SW 1271 (cell line): ENCODE data around the gene DUS2.
"Not testable (repeated sequence)": the region's sequence is repeated elsewhere in the genome, so short reads cannot be mapped to it uniquely, and the experiment has no call there.

ENCODE experiments used
- DNase-seq, 2 experiments: peaks; one replicate each; lab custom pipeline; 2025; lab: John Stamatoyannopoulos, UW

DUS2 gene

GRCh38 chr16:68091380-68092261, 68.5 kb downstream of the DUS2 start:
- DNase-seq = no peak

- DNase-seq = not testable (repeated sequence)
These were observed 69.2 kb downstream of the DUS2 start for GRCh38 chr16:68092275-68092674.

GRCh38 chr16:68093816-68094613, 70.9 kb downstream of the DUS2 start:
- DNase-seq = peak in 1 of 2 experiments; percentile 28

- no peak for DNase-seq
These were observed 71.5 kb downstream of the DUS2 start for GRCh38 chr16:68094614-68094934.

- no peak for DNase-seq
These were observed 73.4 kb downstream of the DUS2 start for GRCh38 chr16:68096491-68096890.

- no peak for DNase-seq
These were observed 74.0 kb downstream of the DUS2 start for GRCh38 chr16:68097088-68097487.

- DNase-seq = no peak
These were observed 74.8 kb downstream of the DUS2 start for GRCh38 chr16:68097895-68098294.

- no peak for DNase-seq
These were observed 77.4 kb downstream of the DUS2 start for GRCh38 chr16:68100488-68100887.

- DNase-seq = no peak
These were observed 82.5 kb downstream of the DUS2 start for GRCh38 chr16:68105611-68106010.

GRCh38 chr16:68107230-68107928, 84.3 kb downstream of the DUS2 start:
- not testable (repeated sequence) for DNase-seq

GRCh38 chr16:68109156-68109555, 86.1 kb downstream of the DUS2 start:
- DNase-seq = not testable (repeated sequence)

GRCh38 chr16:68110611-68111010, 87.5 kb downstream of the DUS2 start:
- not testable (repeated sequence) for DNase-seq

- DNase-seq = no peak
These were observed 88.3 kb downstream of the DUS2 start for GRCh38 chr16:68111379-68111778.

- no peak for DNase-seq
These were observed 90.1 kb downstream of the DUS2 start for GRCh38 chr16:68113059-68113761.

- no peak for DNase-seq
These were observed 90.7 kb downstream of the DUS2 start for GRCh38 chr16:68113765-68114240.

- DNase-seq = not testable (repeated sequence)
These were observed 91.9 kb downstream of the DUS2 start for GRCh38 chr16:68114939-68115338.

GRCh38 chr16:68115851-68116250, 92.8 kb downstream of the DUS2 start:
- no peak for DNase-seq

GRCh38 chr16:68116256-68116867, 93.3 kb downstream of the DUS2 start:
- peak in 1 of 2 experiments; percentile 30 for DNase-seq

- DNase-seq = no peak
These were observed 94.8 kb downstream of the DUS2 start for GRCh38 chr16:68117884-68118283.

GRCh38 chr16:68118954-68119353, 95.9 kb downstream of the DUS2 start:
- not testable (repeated sequence) for DNase-seq

- not testable (repeated sequence) for DNase-seq
These were observed 97.4 kb downstream of the DUS2 start for GRCh38 chr16:68120496-68120895.
